TTC549 (cell line): ENCODE data around the gene CLIC3.

Experiments
- FAIRE-seq: peaks from 2 replicates; lab custom pipeline; 2012; peaks lifted over from hg19 to GRCh38; lab: Jason Lieb, UNC

CLIC3 gene

DNA sequence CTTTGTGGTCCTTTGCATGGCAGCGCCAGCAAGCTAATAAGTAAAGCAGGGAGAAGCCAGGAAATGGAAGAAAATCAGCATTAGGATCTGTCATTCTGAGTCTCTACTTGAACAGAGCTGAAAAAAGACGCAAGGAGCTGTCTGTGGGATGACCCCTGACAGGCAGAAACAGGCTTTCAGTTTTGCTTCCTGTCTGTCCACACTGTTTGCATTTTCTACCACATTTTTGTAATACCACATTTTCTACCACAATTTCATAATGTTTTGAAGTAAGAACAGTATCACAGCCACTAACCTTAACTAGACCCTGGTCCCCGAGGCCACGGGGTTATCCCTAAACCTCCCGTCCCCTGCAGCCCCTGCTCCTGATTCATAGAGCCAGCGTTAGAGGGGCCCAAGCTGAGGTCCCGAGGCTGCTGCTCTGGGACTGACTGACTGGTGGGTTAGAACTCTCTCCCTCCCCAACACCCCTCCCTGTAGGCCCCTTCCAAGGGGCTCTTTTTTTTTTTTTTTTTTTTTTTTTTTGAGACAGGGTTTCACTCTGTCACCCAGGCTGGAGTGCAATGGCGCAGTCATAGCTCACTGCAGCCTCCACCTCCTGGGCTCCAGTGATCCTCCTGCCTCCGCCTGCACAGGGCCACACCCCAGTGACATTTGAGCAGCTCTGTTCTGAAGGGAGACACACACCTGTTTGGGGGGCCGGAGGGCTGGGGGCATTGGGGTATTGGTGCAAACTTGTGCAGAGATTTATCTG is 4.0 kb upstream of the CLIC3 start:
- no peak for FAIRE-seq

DNA sequence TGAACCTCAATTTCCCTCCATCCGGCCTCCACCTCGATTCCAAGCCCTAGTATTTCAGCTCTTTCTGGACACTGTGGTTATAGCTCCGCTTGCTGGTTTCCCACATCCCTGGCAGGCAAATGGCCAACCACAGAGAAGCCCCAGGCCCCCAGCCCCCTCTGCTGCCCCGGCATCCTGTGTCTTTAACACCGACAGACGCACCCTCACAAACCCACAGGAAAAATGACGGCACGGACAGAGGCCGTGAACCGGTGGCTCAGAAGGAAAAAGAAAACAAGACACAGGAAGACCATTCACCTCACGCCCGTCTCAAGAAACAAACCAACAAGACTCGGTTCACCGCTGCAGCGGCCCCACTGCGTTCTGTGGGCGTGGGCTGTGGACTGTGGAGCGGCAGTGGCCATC is 1.5 kb upstream of the CLIC3 start:
- no peak for FAIRE-seq

DNA sequence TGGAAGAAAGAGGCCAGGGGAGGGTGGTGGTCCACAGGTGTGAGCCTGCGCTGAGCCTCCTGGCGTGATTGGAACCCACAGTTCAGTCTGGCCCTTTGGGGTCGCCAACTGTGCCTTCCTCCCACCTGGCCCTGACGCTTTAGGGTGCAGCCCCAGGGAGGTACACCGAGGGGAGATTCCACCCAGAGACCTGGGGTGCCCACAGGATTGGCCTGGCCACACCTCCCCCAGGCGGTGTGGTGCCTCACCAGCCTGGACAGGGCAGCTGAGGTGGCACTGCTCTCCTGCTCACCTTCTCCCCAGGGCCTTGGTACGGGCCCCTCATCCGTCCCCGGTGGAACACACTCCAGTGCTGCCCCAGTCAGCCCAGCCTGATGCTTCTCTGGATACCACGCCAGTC is 1.0 kb upstream of the CLIC3 start:
- no peak for FAIRE-seq

DNA sequence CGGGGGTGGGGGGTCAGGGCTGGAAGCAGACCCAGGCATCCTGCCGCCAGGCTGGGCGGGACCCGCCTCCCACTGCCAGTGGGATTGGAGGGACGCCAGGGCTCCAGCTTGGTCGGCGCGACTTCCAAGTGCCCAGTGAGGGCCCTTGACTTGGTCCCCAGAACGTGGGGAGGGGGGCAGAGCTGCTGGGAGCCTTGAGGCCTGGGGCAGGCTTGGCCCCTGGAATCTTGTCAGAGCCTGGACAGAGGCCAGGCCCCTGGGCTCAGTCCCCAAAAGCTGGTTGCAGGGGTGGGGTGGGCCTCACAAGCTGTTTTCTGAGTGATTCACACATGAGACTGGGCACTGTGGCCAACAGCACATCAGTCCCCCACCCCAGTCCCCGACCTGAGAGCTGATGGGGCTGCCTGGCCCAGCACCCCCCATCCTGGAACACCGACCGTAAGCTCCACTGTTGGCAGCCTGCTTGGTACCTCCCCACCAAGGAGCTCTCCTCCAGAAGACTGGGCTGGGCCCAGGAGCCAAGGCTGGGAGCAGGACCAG is 526 bp downstream of the CLIC3 start:
- FAIRE-seq = no peak

DNA sequence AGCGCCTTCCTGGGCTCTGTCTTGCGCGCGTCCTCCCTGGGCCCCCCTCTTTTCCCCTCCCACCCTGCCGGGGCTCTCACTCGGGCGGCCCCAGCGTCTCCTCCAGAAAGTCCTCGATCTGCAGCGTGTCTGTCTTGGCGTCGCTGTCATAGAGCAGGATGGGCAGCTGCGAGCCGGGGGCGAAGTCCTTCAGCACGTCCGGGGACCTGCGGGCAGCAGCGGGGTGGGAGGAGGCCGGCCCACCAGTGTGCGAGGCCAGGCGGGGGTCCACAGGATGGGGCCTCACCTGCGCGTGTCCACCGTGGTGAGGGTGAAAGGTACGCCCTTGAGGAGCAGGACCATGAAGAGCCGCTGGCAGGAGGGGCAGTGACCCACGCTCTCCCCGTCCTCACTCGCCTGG is 1.0 kb downstream of the CLIC3 start:
- FAIRE-seq = no peak

DNA sequence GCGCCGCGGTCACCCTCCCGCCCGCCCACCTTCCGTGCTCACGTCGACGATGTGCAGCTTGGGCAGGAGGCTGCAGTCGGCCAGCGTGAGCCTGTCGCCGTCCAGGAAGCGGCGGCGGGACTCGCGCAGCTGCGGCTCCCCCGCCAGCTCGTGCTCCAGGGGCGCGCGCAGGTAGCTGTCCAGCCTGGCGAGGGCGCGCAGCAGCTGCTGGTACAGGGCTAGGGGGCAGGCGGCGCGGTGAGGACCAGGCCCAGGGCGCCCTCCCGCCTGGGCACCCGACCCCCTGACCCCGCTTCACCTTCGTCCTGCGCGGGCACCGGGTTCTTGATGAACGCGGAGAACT is 1.5 kb downstream of the CLIC3 start:
- no peak for FAIRE-seq

DNA sequence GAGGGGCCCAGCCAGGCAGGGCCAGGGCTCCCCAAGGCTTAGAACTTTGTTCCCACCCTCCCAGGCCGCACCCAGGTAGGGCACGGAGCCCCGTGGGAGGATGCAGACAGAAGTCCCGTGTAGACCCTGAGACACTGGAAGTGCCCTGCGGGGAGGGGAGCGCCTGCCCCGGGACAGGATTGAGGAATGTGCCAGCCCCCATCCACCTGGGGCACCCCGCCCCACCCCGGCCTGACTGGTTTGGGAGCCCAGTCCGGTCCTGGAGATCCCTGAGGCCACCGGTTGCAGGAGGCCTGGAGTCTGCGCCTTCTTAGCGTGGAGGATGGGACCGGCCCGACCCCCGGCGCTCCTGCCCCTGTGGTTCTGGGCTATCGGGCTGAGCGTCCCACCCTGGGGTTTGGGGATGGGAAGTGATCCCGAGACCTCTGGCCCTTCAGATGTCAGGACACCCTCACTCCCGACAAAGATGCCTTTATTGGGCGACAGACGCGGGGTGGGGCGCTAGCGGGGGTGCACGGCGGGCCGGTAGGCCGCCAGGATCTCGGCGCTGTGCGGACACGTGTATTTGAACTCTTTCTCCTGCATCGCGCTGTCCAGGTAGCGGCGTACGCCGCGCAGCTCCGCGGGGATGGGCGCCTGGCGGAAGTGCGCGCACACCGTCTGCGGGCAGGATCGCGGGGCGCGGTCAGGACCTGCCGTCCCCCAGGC is 2.0 kb downstream of the CLIC3 start:
- no peak for FAIRE-seq

DNA sequence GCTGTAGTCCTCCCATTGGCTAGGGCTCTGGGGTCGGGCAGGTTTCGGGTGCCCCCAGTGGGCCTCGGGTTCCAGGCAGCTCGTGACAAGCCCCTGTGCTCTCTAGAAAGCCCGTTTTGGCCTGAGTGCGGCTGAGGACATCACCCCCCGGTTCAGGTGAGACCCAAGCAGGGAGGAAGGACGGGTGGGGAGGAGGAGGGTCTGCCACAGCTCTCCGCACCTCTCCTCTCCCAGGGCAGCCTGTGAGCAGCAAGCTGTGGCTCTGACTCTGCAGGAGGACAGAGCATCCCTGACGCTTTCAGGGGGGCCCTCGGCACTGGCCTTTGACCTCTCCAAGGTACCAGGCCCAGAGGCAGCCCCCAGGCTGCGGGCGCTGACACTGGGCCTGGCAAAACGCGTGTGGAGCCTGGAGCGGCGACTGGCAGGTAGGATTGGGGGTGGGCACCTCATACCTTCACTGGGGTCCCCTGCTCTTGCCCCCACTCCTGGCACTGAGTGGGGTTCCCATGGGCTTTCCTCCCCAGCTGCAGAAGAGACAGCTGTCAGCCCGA is 3.5 kb downstream of the CLIC3 start:
- no peak for FAIRE-seq

DNA sequence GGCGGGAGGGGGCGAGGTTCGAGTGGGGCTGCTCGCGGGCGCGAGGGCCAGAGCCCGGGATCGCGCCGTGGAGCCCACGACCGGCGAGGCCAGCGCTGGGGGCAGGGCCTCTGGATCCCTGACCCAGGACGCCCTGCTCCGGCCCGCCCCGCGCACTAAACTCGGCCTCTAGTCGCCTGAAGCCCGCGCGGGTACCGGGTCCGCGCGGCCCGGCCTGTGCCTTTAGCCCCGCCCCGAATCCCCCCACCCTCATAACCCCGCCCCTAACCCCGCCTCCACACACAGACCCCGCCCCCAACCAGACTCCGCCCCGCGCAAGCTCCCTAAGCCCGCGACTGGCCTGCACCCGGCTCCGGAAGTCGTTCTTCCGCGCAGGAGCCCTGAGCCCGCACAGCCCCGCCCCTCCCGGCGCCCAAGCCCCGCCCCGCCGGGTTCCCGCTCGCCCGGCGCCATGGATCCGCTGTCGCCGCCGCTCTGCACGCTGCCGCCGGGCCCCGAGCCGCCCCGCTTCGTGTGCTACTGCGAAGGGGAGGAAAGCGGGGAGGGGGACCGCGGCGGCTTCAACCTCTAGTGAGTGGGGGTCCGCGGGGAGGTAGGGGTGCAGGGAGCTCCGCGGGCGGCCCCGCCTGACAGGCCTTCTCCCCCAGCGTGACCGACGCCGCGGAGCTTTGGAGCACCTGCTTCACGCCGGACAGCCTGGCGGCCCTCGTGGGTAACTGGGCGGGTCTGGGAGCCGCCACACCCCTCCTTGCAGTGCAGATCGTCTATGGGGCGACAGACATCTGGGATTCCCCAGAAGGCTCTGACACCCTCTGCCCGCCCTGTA is 4.2 kb downstream of the CLIC3 start, which contains the start of gene PAXX:
Gene PAXX (plus strand): TSS at position 430 of the 826 bp plus-strand sequence. CDS start 22 bp downstream, at position 452.
- no peak for FAIRE-seq

DNA sequence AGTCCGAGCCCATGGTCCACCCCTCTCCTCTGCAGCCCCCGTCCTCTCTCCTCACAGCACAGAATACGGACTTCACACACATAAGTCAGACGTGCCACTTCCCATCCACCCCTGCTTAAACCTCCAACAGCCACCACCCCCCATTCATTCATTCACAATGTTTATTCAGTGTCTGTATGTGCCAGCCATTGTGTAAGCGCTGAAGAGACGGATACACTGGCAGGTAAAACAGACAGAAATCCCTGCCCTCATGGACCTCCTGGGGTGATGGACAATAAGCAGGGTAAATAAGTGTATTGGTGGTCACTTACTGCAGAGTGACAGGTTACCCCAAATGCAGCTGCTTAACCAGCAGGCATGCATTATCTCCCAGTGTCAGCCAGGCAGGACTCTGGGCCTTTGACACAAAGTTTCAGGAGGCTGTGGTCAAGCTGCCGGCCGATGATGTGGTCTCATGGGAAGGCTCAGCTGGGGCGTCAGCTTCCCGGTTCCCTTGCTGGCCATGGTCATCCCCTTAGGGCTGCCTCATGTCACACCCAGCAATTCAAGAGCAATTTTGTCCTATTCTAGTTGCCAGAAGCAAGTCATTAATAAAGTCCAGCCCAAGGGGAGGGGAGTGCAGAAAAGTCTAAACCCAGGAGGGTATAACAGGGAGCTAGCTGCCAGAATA is 6.0 kb downstream of the CLIC3 start:
- no peak for FAIRE-seq

DNA sequence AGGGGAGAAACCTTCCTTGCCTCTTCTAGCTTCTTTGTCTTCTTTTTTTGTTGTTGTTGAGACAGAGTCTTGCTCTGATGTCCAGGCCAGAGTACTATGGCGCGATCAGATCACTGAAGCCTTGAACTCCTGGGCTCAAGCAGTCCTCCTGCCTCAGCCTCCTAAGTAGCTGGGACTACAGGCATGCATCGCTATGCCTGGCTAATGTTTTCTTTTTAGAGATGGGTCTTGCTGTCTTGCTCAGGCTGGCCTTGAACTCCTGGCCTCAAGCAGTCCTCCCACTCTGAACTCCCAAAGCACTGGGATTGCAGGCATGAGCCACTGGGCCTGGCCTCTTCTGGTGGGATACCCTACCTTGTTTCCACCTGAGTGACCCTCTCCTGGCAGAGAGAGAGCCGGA is 7.5 kb downstream of the CLIC3 start:
- no peak for FAIRE-seq

DNA sequence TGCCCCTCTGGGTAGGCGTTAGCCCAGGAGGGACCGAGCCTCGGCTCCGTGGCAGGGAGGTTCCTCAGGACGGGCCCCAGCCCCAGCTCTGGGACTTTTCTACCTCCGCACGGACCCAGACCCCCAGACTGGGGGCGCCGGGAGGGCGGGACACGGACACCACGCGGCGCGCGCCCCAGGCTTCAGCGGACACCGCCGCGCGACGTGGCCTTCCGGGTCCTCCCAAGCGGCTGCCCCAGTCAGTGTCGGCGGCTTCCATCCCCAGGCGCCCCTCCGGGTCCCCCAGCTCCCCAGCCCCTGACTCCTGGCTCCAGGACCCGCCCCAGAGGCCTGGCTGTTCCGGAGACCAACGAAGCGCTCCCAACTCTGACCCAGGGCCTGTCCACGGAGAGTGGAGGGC is 10.5 kb downstream of the CLIC3 start:
- FAIRE-seq = no peak

DNA sequence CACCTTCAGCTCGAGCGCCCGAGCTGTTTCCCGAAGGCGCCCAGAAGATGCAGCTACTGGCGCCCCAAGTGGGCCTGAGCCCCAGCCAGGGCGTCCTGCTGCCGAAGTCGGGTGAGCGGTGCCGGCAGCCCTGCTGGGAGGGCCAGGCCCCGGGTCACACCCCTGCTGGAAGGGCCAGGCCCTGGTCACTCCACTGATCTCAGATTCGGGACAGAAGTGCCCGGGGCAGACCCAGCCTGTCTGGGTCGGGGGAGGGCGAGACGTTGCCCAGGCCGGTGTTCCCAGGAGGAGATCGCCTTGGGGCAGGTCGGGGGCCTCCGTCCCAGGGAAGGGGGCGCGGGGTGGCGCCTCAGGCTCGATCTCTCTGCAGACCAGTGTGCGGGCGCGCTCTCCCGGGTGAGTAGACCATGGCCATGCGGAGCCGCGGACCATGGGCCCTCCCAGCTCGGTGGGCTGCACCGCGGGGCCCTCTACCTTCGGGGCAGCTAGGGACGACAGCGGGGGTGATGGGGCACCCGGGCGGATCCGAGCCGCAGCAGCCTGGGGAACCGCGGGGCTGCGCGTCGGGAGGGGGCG is 11.3 kb downstream of the CLIC3 start:
- no peak for FAIRE-seq

DNA sequence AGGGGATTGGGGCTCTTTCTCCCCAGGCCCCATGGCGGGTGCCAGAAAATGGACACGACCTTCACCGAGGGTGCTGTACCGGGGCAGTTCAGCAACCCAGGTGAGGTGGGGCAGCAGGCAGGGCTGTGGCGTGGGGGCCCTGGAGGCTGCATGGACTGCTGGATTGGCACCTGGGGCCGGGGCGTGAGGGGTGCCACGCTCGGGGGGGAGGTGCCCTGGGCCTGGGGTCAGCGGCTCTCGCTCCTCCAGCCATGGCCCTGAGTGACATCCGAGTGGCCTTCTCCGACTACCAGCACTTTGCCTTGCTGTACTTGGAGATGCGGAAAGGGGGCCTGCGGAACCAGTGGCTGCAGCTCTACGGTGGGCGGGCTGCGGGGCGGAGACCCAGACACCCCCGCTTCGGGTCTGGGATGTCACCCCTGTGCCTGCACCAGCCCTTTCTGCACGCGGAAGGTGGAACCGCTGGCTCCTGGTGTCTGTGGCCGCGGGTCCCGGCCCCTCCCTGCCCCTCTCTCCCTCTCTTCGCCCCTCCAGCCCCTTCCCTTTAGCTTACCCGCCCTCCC is 11.8 kb downstream of the CLIC3 start:
- FAIRE-seq = no peak

DNA sequence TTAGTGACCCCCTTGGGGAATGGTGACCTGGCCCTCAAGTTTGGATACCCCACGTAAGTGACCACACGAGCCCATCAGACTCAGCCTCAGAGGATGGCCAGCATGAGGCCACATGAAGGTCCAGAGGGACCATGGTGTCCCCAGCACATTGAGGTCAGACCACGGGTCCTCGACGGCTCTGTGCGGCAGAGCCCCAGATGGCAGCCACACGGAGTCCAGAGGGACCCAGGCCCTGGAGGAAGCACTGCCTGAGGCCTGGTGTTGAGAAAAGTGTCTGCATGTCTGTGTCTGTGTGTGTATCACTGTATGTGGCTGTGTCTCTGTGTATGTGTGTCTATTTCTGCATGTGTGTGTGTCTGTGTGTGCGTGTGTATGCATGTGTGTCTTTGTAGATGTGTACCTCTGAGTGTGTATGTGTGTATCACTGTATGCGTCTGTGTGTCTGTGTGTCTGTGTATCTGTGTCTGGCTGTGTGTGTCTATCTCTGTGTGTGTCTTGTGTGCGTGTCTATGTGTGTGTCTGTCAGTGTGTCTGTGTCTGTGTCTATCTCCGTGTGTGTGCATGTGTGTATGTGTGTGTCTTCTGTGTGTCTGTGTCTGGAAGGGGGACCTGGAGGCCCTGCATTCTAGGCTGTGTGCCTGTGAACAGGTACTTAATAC is 12.6 kb downstream of the CLIC3 start:
- FAIRE-seq = no peak

DNA sequence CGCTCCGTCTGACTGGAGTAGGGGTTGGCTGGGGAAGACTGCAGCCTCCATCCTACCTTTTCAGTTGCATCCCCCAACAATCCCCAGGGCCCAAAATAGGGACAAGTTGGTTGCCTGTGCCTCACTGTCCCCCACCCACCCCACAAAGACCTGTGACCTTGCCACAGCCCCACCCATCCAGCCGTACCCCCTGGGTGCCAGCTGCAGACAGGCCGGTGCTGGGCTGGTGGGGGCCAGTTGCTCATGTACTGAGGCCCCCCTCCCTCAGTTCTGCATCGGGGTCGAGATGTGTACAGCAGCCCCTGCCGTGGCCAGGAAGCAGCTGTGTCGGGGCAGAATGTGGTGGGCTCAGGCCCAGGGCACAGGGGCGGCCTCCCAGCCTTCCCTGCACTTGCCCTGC is 13.2 kb downstream of the CLIC3 start:
- FAIRE-seq = no peak

DNA sequence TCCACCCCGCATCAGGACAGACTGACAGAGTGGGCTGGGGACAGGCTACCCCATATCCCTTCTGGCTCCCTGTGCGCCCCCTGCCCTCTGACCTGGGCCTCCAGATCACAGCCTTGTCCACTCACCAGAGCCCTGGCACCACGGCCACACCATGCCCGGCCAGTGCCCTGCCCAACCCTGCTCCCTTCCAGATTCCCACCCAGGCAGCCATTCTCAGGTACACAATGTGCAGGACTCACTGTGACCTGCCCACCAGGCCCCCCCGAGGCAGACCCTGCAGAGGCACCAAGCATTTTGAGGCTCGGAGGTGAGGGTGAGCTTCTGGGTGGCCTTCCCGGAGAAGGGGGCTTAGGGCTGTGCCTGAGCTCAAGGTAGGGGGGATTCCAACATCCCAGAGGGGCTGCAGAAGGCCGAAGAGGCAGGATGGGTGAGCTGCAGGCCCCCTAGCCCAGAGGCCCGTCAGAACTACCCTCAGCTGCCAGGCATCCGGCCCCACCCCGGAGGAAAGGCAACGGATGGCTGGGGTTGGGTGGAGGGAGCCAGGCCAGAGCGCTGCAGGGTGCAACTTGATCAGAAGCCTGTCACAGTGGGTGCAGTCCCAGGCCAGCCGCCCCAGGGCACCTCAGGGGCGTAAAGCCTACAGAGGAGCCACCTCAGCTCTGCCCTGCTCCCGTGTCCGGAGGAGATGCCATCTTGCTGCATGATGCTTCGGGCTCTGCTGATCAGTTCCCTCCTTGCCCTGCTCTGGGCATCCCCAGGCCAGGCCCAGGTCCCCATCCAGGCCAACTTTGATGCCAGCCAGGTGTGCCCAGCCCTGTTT is 13.9 kb downstream of the CLIC3 start, which contains the start of gene LCNL1:
Gene LCNL1 (plus strand): TSS at position 762 of the 820 bp plus-strand sequence. CDS start 594 bp downstream, outside the sequence.
- no peak for FAIRE-seq

DNA sequence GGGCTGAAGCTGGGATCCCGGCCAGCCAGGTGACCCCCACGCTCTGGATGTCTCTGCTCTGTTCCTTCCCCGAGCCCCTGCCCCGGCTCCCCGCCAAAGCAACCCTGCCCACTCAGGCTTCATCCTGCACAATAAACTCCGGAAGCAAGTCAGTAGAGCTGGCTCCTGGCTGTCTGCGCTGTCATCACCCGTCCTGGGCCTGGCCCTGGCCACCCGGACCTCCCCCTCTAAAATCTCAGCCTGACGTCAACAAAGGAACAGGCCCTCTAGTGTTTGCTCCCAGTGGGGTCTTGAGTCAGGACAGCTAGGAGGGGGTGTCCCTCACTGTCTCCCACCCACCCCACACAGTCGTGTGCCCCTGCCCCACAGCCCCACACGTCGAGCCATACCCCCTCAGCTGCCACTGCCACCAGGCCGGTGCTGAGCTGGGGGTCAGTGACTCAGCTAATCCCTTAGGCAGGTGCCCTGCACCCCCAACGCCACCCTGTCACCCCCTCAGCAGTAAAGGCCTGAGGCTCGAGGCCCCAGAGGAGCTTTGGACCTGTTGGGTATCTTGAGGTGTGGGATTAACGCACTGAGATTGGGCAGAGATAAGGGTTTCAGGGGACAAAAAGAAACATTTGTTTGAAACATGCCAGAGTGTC is 14.7 kb downstream of the CLIC3 start:
- no peak for FAIRE-seq
